HG03108 (cell line): Measurements from ENCODE around the gene ADGRL3.
"Not testable (repeated sequence)": the region's sequence is repeated elsewhere in the genome, so short reads cannot be mapped to it uniquely, and the experiment has no call there.

ENCODE experiments used
- ATAC-seq: cut with Tn5 transposase; IDR thresholded peaks from one replicate; pipeline ENCODE4 v1.9.1; 2021; ENCODE audit warnings: moderate library complexity; ENCODE audit not compliant: unreplicated experiment

Gene ADGRL3

DNA sequence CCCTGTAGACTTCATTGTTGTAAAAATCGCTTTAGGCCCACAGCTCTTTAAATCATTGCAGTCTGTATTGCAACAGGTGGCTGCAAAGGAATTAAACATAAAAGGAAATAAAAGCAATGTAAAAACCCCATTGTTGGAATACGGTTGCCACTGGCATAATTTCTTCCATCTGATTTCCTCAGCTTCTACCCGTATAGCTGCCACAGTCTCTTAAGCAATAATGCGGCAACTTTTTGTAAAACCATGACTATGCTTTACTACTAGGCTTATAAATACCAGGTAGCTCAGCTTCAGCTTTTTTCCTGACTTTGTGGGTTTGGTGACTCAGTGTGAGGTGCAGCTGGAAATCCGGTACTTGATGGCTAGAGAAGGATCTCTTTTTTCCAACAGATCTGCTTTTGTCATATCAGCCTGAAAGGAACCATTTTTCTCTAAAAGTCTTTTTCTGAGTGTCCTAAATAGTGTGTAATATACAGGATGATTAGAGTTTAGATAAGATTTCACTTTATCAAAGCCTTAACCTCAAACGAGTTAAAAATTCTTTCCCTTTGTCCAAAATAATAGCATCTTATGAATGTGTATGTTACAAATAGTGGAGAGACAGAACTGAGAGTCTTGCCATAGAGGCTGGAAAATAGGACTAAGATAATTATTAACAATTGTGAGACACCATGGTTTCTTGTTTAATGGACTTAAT, 268.0 kb downstream of the ADGRL3 start:
- ATAC-seq, result no peak

GRCh38 chr4:61473306-61473705, 273.2 kb downstream of the ADGRL3 start:
- ATAC-seq, result no peak

- ATAC-seq, result no peak
Observed at GRCh38 chr4:61478340-61478739, 278.2 kb downstream of the ADGRL3 start.

GRCh38 chr4:61485056-61485455, 284.9 kb downstream of the ADGRL3 start:
- ATAC-seq, result no peak

GRCh38 chr4:61489927-61490326, 289.8 kb downstream of the ADGRL3 start:
- ATAC-seq, result no peak

GRCh38 chr4:61493041-61493440, 292.9 kb downstream of the ADGRL3 start:
- ATAC-seq, result no peak

DNA sequence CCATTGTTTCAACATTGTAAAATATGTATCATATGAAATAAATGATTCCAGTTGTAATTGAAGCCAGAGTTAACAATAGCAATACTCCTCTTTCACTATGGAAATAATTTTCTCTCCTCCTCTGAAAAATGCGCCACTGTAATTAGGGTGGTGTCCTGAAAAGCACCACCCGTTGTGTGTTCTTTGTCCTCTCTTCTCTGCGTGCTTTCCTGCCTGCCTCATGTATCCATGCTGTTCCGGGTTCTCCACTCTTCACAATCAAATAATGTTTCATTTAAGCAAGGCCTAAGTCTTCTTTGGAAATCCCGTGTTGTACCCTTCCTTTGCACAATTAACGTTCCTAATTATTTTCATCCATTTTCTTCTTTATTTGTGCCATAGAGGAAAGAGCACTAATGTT, 293.3 kb downstream of the ADGRL3 start:
- no peak for ATAC-seq

DNA sequence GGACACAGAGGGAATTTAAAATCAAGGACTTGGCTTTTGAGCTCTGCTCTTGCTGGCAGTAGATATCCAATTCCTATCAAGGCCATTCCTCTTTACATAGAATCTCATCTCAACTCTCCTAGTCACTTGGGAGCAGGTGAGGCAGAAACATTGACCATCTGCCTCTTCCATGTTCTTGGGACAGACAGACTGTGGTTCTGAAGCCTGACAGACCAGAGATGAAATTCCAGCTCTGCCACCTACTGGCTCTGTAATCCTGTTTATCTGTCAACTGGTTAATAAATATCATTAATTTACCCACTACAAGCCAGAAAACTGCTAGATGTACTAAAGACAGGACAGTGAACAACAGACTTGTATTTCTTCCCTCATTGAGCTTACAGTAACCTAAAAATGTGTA, 300.8 kb downstream of the ADGRL3 start:
- ATAC-seq, result no peak

GRCh38 chr4:61501812-61502211, 301.7 kb downstream of the ADGRL3 start:
- ATAC-seq, result no peak

DNA sequence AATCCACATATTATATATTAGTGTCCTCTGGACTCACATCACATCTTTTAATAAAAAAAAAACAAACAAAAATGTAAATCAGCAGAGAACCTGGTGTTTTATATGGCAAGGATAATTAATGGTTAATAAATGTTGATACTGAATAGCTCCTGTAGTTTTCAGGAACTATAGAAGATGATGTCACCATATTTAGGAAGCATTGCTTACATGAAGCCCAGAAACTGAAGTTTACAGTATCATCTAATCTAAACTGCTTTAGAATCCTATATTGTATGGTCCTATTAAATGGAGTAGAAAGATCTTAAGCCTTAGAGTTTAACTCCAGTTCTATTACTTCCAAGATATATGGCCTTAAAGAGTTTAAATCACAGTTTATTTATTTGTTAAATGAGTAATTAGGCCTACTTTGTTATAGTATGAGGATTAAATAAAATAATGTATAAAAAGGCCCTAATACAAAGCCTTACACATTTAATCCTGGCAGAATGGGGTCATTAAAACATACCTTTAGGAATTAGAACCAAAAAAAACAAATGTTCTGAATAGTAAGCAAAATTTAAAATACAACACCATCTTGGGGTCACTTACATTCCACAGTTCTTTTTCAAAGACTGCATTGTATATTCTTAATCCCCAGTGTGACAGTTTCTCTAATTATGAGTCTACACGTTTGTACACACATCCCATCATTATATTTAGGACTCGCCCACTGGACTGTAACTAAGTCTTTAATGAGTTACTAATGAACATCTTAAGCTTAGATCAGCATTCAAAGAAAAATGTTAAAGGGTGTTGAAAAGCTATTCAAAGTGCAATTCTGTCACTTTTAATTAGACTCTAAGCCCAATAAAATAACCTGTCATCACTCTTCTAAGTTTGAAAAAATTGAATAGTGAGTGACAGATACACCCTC, 305.9 kb downstream of the ADGRL3 start:
- no peak for ATAC-seq

DNA sequence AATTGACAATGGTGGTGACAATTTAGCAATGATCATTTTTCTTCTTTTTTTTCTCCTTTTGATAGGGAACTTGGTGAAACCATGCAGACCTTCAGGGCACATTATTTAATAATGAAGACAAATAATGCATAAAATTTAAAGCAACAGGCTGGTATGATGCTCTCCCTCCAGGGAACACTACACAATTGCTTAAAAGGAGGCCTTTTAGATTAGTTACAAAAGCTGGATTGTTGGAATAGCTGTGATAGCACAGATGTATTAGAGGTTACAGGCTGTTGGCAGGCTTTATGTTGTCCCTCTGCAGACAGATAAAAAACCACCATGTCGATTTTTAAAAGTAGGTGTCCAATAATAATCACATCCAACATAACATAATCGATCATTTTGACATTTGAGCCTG, 307.0 kb downstream of the ADGRL3 start:
- ATAC-seq, result no peak

DNA sequence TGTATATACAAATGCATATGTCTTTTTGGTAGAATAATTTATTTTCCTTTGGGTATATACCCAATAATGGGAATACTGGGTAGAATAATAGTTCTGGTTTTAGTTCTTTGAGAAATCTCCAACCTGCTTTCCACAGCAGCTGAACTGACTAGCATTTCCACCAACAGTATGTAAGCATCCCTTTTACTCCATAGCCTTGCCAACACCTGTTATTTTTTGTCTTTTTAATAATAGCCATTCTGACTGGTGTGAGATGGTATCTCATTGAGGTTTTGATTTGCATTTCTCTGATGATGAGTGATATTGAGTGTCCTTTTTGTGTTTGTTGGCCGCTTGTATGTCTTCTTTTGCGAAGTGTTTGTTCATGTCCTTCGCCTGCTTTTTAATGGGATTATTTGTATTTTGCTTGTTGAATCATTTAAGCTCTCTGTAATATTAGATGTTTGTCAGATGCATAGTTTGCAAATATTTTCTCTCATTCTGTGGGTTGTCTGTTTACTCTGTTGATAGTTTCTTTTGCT, 309.7 kb downstream of the ADGRL3 start:
- ATAC-seq, result not testable (repeated sequence)

DNA sequence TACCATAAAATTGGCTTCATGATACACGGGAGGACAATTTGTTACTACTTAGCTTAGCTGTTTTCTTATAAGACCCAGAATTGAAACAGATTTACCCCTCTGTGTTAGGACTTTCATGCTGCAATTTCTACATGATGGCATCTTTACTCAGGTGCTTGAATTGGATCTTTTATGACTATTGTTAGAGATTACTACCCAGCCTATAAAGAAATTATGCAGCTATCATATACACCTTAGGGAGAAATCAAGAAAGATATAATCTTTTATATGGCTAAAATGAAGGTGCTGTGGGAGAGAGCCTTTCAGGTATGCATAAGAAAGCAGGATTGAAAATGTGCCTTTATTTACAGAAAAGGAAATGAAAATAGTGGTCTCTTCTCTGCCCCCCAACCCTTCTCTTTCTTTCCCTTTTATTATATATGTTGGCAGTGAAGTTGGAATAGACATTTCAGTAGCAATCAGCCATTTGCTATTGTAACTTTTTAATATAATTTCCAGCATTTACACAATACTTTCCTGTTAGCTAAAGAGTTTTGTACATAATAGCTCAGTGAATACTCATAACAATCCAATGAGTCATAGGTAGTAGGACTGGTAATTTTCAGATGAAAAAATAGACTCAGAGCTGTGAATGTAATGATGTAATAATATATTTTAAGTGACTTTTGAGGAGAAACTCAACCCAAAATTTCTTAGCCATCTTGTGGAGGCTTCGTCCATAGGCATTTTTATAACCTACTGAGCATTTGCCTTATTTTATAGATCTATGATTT, 311.8 kb downstream of the ADGRL3 start:
- no peak for ATAC-seq

DNA sequence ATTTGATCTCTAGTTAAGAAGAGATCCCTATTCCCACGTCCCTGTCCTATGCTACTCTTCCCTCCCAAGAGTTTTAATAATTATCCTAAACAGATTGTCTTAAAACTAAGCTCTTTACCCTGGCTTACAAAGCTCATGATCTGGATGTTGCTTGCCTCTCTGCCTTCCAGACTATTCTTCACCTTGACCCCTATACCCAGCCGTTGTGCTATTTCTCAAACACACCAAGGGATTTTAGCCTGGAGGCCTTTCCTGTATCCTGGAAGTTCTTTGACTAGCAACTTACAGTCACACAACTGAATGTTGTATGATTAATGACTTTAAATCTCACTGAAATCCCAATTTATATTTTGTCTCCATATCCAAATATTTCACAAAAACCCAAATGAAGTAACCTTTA, 314.9 kb downstream of the ADGRL3 start:
- ATAC-seq, result no peak

- no peak for ATAC-seq
Observed at GRCh38 chr4:61517144-61517543, 317.0 kb downstream of the ADGRL3 start.

- ATAC-seq, result no peak
Observed at GRCh38 chr4:61520166-61520565, 320.0 kb downstream of the ADGRL3 start.

GRCh38 chr4:61520681-61521160, 320.6 kb downstream of the ADGRL3 start:
- no peak for ATAC-seq

GRCh38 chr4:61521451-61521850, 321.3 kb downstream of the ADGRL3 start:
- ATAC-seq, result no peak

GRCh38 chr4:61522312-61522711, 322.2 kb downstream of the ADGRL3 start:
- ATAC-seq, result no peak

GRCh38 chr4:61527888-61528287, 327.8 kb downstream of the ADGRL3 start:
- ATAC-seq, result no peak

- ATAC-seq, result no peak
Observed at GRCh38 chr4:61528595-61528994, 328.5 kb downstream of the ADGRL3 start.
